Uterus (tissue), 2 donors: ENCODE data around the gene TRUB1.

Experiments used
- POLR2A ChIP-seq, 2 donors: fragments of 450-650 bp; IDR thresholded peaks; one replicate each; pipeline ENCODE4 v1.6.1; 2016; ENCODE audit warnings: antibody characterized with exemption in 2 of 2, mild to moderate bottlenecking in 1 of 2, moderate library complexity in 1 of 2
- TF ChIP-seq, protein P1 (sequence below), 4 experiments: fragments of 200-600 bp in 2 of 4; fragments of 450-650 bp in 2 of 4; sonication (generic) in 2 of 4; IDR thresholded peaks; one replicate each; pipeline ENCODE4 v1.5.1; 2016 to 2019; ENCODE audit warnings: antibody characterized with exemption in 4 of 4, mild to moderate bottlenecking in 2 of 4, moderate library complexity in 1 of 4

DNA sequence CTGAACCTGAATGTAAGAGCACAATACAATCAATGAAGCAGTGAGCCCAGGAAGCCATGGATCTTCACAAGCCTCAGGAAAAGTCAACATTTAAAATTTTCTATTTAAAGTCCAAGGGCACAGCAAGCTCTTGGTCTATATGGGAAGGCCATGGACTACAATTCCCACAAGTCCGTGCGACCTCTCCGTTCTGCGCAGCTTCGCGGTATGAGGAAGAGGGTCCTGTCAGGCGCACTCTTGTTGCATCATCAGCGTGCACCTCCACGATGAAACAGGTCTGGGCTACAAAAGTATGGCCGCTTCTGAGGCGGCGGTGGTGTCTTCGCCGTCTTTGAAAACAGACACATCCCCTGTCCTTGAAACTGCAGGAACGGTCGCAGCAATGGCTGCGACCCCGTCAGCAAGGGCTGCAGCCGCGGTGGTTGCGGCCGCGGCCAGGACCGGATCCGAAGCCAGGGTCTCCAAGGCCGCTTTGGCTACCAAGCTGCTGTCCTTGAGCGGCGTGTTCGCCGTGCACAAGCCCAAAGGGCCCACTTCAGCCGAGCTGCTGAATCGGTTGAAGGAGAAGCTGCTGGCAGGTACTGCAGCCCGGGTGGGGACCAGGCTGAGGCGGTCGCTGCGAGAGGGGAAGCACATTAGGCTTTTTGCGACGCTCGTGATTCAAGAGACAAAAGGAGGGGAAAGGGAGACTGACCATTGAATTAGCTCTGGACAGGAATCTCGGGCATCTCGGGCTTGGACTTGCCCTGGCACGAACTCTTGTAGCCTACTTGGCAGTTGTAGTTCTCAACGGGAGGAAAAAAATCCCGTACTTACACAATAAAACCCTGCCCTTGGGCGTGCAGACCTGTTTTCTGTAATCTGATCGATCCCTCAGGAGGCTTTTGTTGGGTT, at the start of gene TRUB1:
- TF ChIP-seq, protein P1, sequence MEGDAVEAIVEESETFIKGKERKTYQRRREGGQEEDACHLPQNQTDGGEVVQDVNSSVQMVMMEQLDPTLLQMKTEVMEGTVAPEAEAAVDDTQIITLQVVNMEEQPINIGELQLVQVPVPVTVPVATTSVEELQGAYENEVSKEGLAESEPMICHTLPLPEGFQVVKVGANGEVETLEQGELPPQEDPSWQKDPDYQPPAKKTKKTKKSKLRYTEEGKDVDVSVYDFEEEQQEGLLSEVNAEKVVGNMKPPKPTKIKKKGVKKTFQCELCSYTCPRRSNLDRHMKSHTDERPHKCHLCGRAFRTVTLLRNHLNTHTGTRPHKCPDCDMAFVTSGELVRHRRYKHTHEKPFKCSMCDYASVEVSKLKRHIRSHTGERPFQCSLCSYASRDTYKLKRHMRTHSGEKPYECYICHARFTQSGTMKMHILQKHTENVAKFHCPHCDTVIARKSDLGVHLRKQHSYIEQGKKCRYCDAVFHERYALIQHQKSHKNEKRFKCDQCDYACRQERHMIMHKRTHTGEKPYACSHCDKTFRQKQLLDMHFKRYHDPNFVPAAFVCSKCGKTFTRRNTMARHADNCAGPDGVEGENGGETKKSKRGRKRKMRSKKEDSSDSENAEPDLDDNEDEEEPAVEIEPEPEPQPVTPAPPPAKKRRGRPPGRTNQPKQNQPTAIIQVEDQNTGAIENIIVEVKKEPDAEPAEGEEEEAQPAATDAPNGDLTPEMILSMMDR (IDR thresholded peaks at IDR 0.05): peak in 1 of 4 experiments; percentile 7
- TF ChIP-seq POLR2A (IDR thresholded peaks at IDR 0.05): peak; percentile 11 to 51
